ENCODE data around the gene TRPC4. TPM values are rescaled to one million over a fixed set of nuclear protein-coding genes. Genes with fewer than 3 reads are reported as not detected.

Gene TRPC4
- total RNA-seq, 1 donor from 2014 or later = 0.26 TPM

- no peak overlapping the region for H3K4me3 ChIP-seq (ENCODE audit: low read depth, low read length)
- no peak for TF ChIP-seq CTCF (IDR thresholded peaks at IDR 0.05; ENCODE audit: insufficient read depth, low read length, severe bottlenecking)
- H3K27me3 ChIP-seq (ENCODE audit: control insufficient read depth, insufficient read depth, low read length) = peaks cover 2% of the 10 kb centered on the region
- FAIRE-seq (no peak), DNase-seq (ENCODE audit: low read depth) (no peak)
- no peaks in the 10 kb centered on the region for H3K36me3 ChIP-seq (ENCODE audit: control insufficient read depth, insufficient read depth, low read length)
These were observed 17.3 kb upstream of the TRPC4 start for GRCh38 chr13:37886879-37887278.

GRCh38 chr13:37884674-37885073 is 15.1 kb upstream of the TRPC4 start:
- no peak for FAIRE-seq
- TF ChIP-seq CTCF (IDR thresholded peaks at IDR 0.05; ENCODE audit: insufficient read depth, low read length, severe bottlenecking) = no peak
- H3K27me3 ChIP-seq (ENCODE audit: control insufficient read depth, insufficient read depth, low read length) = peaks cover 2% of the 10 kb centered on the region
- H3K36me3 ChIP-seq (ENCODE audit: control insufficient read depth, insufficient read depth, low read length) = no peaks in the 10 kb centered on the region
- no peak overlapping the region for H3K4me3 ChIP-seq (ENCODE audit: low read depth, low read length)
- no peak for DNase-seq (ENCODE audit: low read depth)

- peaks cover 2% of the 10 kb centered on the region for H3K27me3 ChIP-seq (ENCODE audit: control insufficient read depth, insufficient read depth, low read length)
- FAIRE-seq (no peak), DNase-seq (ENCODE audit: low read depth) (no peak)
- H3K4me3 ChIP-seq (ENCODE audit: low read depth, low read length) = no peak overlapping the region
- no peak for TF ChIP-seq CTCF (IDR thresholded peaks at IDR 0.05; ENCODE audit: insufficient read depth, low read length, severe bottlenecking)
- H3K36me3 ChIP-seq (ENCODE audit: control insufficient read depth, insufficient read depth, low read length) = no peaks in the 10 kb centered on the region
These were observed 14.5 kb upstream of the TRPC4 start for GRCh38 chr13:37884026-37884425.

DNA sequence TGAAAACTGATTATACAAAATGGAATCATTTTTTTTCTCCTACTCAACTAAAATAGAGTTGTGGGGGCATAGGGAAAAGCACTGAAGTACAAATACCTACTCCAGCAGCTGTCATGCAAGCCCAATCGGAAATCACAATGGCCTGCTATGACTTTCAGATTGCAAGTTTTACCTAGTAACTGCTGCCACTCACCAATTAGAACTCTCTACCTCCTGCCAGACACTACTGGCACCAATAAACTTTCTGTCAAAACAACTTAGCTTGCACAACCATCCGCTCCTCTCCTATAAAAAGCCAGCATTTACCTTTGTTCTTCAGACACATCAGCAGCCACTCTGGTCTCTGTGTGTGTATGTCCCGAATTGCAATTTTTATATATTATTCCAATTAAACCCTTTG is 9.3 kb upstream of the TRPC4 start:
- no peak for TF ChIP-seq CTCF (IDR thresholded peaks at IDR 0.05; ENCODE audit: insufficient read depth, low read length, severe bottlenecking)
- Histone ChIP-seq H3K36me3 (ENCODE audit: control insufficient read depth, insufficient read depth, low read length) (no peaks in the 10 kb centered on the region), H3K27me3 (ENCODE audit: control insufficient read depth, insufficient read depth, low read length) (peaks cover 2% of the 10 kb centered on the region), H3K4me3 (ENCODE audit: low read depth, low read length) (no peak overlapping the region)
- FAIRE-seq = no peak
- no peak for DNase-seq (ENCODE audit: low read depth)

DNA sequence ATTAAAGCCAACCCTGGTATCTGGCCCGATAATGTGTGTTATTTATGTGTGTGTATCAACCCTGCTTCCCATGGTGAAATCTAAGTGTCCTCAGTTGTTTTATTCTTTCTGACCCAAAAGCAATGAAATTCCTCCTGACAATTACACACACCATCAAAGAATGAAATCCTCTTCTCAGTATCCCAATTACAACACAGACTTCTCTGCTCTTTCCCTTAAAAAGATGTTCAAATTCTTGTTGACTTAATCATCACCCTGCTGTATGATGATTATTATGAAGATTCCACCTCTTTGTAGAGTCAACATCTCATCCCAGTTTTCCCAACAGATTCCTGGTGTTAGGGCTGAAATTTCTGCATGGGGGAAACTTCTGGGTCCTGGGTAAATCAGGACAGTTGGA is 8.9 kb upstream of the TRPC4 start:
- no peak overlapping the region for H3K4me3 ChIP-seq (ENCODE audit: low read depth, low read length)
- peaks cover 2% of the 10 kb centered on the region for H3K27me3 ChIP-seq (ENCODE audit: control insufficient read depth, insufficient read depth, low read length)
- DNase-seq (ENCODE audit: low read depth) = no peak
- FAIRE-seq = no peak
- TF ChIP-seq CTCF (IDR thresholded peaks at IDR 0.05; ENCODE audit: insufficient read depth, low read length, severe bottlenecking) = no peak
- H3K36me3 ChIP-seq (ENCODE audit: control insufficient read depth, insufficient read depth, low read length) = no peaks in the 10 kb centered on the region

GRCh38 chr13:37870895-37871550 is 1.5 kb upstream of the TRPC4 start:
- H3K4me3 ChIP-seq (ENCODE audit: low read depth, low read length) = no peak overlapping the region
- TF ChIP-seq CTCF (IDR thresholded peaks at IDR 0.05; ENCODE audit: insufficient read depth, low read length, severe bottlenecking) = no peak
- no peaks in the 10 kb centered on the region for H3K36me3 ChIP-seq (ENCODE audit: control insufficient read depth, insufficient read depth, low read length)
- no peak for FAIRE-seq
- peaks cover 14% of the 10 kb centered on the region for H3K27me3 ChIP-seq (ENCODE audit: control insufficient read depth, insufficient read depth, low read length)
- peak; percentile 33 for DNase-seq (ENCODE audit: low read depth)
